GM08714 (cell line): ENCODE measurements around the gene SPAG16.

ENCODE experiments used
- H3K4me3 ChIP-seq: fragments of 200-500 bp; sonication (Bioruptor generic); 2 replicates; pipeline ENCODE4 v1.5.1; 2014; ENCODE audit warnings: mild to moderate bottlenecking, low read length, inconsistent platforms
- ZNF274 ChIP-seq: IDR thresholded peaks from 2 replicates; pipeline ENCODE4 v1.6.1; 2012; ENCODE audit warnings: mild to moderate bottlenecking, low read depth, low read length

SPAG16 gene

DNA sequence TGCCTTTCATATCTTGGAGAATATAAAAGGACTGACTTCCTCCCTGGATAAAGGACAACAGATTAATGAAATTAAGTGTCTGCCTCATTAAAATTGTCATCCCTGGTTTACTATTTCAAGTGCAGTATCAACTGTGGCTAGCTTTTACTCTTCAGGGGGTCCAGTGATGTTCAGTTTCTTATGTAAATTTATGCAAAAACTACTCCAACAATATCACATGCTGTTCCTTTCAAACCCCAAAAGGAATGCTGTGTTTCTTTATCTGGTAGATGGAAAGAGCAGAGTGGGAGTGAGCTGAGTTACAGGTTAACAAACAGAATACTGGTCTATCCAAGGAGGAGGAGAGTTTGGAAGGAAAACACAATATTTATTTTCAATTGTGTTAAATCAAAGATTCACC, 842.9 kb downstream of the SPAG16 start:
- no peak overlapping the region for H3K4me3 ChIP-seq
- TF ChIP-seq ZNF274: no peak

DNA sequence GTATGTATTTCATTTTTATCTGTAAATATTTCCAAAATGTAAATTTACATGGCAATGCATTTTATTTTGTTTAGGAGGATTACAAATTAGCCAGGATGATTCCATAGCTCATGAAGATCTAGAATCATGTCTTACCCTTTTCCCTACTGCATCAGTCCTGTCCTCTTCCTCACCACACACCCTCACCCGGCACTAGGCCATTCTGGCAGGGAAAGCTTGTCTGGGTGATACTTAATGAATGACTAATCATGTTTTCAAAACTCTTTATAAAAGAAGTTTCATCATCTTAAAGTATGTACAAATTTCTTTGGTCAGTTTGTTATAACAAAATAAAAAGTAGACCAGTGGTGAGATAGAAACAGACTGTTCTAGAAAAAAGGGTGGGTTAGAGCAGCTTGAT, 843.3 kb downstream of the SPAG16 start:
- no peak for TF ChIP-seq ZNF274
- H3K4me3 ChIP-seq: no peak overlapping the region

DNA sequence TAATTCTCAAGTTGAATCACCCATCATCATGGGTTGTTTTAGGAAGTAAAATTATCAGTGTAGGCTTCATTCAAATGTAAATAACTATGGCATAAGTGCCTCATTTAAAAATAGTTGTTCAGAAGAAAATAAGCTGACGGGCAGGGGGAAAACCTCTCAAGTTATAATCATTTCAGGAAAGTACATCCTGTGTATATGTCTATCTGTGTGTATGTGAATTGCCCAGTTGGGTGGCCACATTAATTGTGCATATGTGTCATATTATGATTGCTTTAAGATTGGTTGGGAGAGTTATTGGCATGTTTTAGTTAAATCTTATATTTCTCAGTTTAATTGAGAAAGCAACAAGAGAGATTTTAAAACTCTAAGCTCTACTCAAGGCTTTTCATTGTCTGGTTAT, 843.8 kb downstream of the SPAG16 start:
- TF ChIP-seq ZNF274: no peak
- no peak overlapping the region for H3K4me3 ChIP-seq

DNA sequence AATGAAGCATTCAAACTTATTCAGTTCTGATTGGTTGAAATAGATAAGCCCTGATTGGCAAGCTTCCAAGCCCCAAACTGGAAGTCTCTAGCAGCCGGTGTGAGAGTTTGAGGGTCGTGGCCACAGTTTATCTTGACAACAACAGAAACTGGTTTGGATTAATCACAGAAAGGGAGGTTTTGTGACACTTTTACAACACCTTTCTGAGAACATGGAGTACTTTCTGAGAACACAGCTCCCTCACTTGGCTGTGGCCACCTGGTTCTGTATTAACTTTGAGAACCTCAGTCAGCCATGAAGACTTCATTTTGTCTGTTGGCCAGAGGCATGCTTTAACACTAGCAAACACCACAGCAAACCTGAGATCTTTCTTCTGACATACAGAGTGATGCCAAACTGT, 845.9 kb downstream of the SPAG16 start:
- H3K4me3 ChIP-seq: no peak overlapping the region
- TF ChIP-seq ZNF274: no peak

DNA sequence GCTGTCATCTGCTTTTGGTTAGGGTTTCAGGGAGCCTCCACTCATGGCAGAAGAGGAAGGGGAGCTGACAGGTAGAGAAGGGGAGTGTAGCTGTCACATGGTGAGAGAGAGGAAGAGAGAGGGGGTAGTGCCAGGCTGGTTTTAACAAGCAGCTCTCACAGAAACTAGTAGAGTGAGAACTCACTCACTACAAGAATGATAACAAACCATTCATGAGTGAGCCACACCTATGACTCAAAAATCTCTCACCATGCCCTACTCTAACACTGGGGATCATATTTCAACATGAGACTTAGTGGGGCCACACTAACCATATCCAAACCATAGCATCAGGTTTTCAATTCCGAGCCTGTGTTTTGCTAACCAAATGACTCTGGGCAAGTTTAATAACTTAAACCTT, 851.7 kb downstream of the SPAG16 start:
- H3K4me3 ChIP-seq: no peak overlapping the region
- no peak for TF ChIP-seq ZNF274

DNA sequence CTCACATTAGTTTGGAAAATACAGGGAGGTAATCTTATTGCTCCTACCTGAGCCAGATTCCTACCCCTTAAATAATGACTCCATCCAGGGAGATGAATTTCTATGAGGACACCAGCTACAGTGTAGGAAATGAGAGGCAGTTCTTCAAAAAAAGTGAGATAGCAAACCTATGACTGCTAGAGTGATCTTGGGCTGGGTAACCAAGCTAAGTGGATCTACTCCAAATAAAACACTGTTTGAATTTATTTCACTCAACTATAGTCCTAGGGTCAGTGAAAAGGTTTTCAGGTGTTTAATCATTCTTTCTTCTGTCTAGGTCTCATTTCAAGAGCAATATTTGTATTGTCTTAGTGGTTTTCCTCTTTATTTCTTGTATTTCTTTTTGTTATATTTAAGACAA, 854.5 kb downstream of the SPAG16 start:
- TF ChIP-seq ZNF274: no peak

DNA sequence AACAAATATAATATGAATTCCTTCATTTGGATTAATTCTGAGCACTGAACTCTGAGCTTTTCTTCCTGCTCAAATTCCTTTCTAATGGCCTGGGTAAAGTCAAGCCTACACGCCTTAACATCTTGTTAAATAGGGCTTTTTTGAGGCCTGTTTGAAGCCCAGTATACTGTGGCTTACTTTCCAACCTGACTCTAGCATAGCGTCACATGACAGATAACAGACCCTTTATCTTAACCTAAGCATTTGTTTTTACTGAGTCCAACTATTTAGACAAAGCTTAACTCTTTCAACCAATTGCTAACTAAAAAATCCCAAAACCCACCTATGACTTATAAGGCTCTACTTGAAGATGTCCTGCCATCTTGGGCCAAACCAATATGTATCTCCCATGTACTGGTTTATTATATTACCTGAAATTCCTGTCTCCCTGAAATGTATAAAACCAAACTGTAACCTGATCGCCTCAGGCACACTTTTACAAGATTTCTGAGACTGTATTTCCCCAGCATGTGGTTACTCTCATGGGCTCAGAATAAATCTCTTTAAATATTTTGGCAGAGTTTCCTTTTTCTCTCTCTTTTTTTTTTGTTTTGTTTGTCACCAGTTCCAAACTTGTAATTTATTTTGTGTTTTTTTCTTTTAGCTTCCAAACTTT, 855.5 kb downstream of the SPAG16 start:
- no peak for TF ChIP-seq ZNF274
- no peak overlapping the region for H3K4me3 ChIP-seq

More for the DNA sequence above, 854.5 kb downstream of the SPAG16 start:
- H3K4me3 ChIP-seq: no peak overlapping the region

DNA sequence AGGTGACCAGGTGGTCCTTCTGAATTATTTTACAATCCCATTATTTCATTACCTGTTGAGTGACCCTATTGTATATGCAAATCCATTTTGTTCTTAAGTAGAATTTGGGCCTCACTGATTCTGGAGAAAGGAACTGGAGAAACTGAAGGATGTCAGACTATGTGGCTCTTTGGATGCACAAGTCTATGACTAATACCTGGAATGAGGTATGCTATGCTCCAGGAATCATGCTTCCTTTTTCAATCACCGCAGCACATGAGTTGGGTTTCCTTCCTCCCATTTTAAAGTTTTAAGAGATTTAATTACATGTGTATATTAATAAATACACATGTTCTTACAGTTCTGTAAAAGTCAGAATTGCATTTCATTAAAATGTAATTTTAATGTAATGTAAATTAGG, 872.7 kb downstream of the SPAG16 start:
- TF ChIP-seq ZNF274: no peak
- H3K4me3 ChIP-seq: no peak overlapping the region

DNA sequence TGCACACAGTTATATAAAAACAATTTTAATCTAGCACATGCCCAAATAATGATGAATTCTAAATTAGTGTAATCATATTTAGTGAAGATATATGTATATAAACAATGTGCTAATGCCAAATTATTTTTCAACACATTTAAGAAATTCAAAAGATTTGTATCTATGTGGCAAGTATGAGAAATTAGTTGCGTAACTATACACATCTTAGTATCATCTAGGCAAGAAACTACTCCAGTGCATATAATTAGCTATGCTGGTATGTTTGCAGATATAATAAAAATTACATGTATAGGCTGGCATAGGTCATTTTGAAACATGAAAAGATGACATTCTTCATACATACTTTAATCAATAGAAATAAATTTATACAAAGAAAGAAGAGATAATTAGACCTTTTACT, 874.6 kb downstream of the SPAG16 start:
- TF ChIP-seq ZNF274: no peak
- no peak overlapping the region for H3K4me3 ChIP-seq

DNA sequence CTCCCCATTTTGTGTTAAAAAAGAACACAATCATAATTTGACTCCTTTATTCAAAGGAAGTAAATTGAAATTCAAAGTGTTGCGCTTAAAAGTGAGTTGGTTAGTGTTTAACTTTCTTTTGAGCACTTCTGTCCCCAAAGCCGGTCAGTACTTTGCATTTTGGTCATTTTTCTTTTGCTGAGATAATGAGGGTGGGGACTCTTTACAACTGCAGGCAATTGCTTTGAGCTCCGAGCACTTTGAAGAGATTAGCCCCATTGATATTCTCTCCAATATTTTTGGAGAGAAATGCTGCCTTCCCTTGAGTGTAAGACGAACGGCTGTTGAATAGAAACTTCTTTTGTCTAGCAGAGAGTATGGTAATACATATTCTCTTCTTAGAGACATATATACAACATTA, 885.0 kb downstream of the SPAG16 start:
- H3K4me3 ChIP-seq: no peak overlapping the region
- no peak for TF ChIP-seq ZNF274

DNA sequence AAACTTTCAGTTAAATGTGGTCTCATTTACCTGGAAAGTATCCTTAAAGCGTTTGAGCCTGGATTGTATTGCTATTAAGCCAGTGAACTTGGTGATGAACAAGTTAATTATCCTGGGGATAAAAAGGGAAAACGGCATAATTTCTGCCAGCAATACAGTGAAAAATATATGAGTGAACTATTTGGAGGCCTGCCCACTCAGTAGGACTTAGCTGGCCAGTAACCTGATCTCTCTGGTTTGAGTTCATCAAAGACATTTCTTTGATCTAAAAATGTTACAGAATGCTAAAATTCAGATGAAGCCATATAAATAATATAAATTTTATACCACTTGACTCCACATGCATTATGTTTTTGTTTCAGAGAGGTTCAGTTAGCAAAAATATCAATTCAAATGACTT, 885.5 kb downstream of the SPAG16 start:
- no peak for TF ChIP-seq ZNF274
- no peak overlapping the region for H3K4me3 ChIP-seq

DNA sequence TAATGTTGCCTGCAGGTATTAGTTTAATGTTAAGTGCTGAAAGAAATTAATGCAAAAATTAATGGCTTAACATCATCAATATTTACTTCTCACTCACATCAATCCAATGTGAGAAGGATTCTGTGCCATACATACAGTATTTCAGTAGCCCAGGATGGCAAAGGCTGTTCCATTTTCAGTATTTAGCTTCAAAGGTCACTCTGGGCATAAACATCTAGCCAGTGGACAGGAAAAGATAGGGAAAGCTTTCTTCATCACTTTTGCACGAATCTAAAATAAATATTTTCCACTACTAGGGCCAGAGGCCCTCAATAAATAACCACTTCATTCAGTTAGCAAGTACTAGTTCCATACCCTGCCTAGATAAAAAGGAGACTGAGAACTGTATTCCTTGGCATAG, 890.3 kb downstream of the SPAG16 start:
- TF ChIP-seq ZNF274: no peak
- H3K4me3 ChIP-seq: no peak overlapping the region

DNA sequence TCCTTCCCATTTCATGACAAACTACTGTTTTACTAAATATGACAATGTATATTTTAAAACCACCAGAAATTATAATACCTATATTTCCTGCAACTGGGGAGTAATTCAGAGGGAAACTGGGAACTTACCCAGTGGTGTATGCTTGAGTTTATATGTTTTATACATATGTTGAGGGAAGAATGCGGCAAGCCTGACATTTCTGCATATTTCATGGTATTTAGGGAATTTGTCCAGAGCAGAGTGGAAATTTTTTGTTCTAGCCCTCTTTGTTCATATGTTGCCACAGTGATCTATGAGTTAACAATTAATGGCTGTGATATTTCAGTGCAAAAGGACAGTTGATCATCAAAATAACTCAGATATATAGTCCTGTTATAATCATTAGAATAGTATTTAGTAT, 895.8 kb downstream of the SPAG16 start:
- no peak for TF ChIP-seq ZNF274
- no peak overlapping the region for H3K4me3 ChIP-seq

DNA sequence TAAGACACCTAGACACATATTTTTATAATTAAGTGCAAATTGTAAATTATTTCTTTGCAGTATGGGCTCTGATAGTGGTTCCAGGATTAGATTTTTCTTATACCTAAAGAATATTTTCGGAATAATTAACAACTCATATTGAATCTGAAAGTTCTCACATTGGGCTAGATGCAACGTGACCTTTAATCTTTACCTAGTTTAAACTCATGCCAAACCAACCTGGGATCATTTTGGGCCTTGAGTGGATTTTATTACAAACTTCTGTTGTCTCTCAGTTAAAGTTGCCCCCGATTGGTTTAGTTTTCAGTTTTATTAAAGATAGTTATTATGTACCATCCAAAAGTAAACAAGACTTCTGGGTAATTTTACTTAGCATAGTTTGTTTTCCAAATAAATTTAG, 896.4 kb downstream of the SPAG16 start:
- no peak overlapping the region for H3K4me3 ChIP-seq
- TF ChIP-seq ZNF274: no peak

DNA sequence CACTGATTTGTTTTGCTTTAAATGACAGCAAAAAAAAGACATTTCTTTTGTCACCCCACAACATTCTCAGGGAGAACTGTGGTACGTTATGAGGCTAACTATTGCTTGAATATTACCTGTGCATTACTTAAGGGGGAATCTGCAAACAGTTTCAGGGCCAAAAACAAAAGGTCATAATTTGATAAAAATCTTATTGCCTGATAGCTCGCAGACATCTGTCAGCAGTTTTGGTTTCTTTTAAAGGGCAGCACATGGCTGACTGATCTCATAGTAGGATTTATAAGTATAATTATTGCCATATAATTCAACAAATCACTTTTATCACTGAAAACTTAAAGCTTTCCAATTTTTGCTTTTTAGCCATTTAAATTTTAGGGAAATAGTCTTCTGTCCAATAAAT, 900.2 kb downstream of the SPAG16 start:
- TF ChIP-seq ZNF274: no peak
- H3K4me3 ChIP-seq: no peak overlapping the region

DNA sequence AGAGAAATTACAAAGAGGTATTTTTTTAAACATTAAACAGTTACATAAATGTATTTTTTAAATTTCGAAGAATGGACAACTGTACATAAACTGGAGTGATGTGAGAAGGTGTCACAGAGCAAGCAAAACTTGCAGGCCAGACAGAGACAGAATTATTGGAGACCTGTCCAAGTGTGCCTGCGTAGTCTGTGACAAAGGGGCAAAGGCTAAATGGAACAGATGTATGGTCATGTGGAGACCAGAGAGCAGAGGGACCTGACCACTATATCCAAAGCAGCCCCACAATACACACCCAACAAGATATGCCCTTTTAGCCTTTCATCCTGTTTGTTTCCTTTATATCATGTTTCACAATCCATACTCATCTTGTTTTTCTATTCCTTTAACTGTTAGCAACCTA, 901.3 kb downstream of the SPAG16 start:
- TF ChIP-seq ZNF274: no peak
- no peak overlapping the region for H3K4me3 ChIP-seq
